PC-9 (cell line): ENCODE data around the gene EPS15.

Source experiments
- CTCF ChIP-seq: fragments of 200-600 bp; sonication (generic); conservative IDR thresholded peaks from 2 replicates; pipeline ENCODE4 v1.6.1; 2017; ENCODE audit warnings: mixed run types, antibody characterized with exemption, mild to moderate bottlenecking, moderate library complexity
- EZH2 ChIP-seq: fragments of 200-600 bp; sonication (generic); IDR thresholded peaks from 2 replicates; pipeline ENCODE4 v1.8.0; 2017; ENCODE audit warnings: antibody characterized with exemption, low read depth

- TF ChIP-seq CTCF (no peak), EZH2 (no peak)
Measured at GRCh38 chr1:51515312-51515960, 3.6 kb downstream of the EPS15 start.
